ENCODE measurements around the gene ABCD1.

The ABCD1 gene

DNA sequence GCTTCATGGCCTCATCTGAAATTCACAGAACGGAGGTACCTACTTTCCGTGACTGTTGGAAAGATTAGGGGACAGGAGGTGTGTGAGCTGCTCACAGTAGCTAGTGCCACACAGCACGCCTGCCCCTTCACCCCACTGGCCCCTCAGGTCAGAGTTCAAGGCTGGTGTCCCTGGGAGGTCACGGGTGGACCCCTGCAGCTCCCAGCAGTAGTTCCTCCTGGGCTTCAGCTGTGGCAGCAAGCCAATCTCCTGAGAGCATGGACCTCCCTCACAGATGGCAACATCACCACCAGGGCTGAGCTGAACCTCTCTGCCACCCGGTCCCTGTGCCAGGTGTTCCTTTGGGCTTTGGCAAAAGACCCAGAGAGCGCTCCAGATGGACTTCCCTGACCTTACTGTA is 67.7 kb downstream of the ABCD1 start:
- DNase-seq (ENCODE audit: low spot score) = no peak

DNA sequence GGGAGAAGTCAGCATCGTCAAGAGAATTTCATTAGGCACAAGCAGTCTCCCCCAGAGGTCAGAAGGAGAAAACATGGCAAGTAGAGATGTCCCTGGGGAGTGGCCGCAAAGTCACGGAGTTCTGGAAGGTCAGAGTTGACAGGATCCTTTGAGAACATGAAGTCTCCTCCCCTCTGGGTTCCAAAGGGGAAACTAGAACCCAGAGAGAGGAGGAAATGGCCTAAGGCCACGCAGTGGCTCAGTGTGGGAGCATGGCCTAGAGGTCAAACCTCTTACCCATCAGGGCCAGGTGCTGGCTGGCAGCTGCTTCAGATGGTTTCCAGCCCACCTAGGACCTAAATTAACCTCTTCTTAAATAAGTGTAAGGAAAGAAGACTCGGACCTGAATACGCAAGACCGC is 68.6 kb downstream of the ABCD1 start:
- no peak for DNase-seq (ENCODE audit: low spot score)
